Keratinocyte (primary cell): ENCODE results near the gene USP48.

Source experiments
- CTCF ChIP-seq, 3 experiments: IDR thresholded peaks in 1 of 3; conservative IDR thresholded peaks in 1 of 3; optimal IDR thresholded peaks in 1 of 3; 2 replicates in 2 of 3; 3 replicates in 1 of 3; pipeline versions ENCODE3 to v1.5.1; 2011; ENCODE audit warnings: low read length in 3 of 3, mild to moderate bottlenecking in 3 of 3, moderate library complexity in 2 of 3, control low read depth in 1 of 3, inconsistent platforms in 1 of 3; ENCODE audit not compliant: insufficient read depth in 2 of 3; ENCODE audit errors: extremely low read depth in 1 of 3
- EZH2 ChIP-seq: IDR thresholded peaks from one replicate; pipeline ENCODE4 v1.6.1; 2012; ENCODE audit warnings: inconsistent platforms, mild to moderate bottlenecking, low read length, moderate library complexity

- no peak for TF ChIP-seq CTCF (optimal IDR thresholded peaks at IDR 0.05 in 1 of 3, IDR thresholded peaks at IDR 0.05 in 1 of 3, conservative IDR thresholded peaks at IDR 0.05 in 1 of 3; ENCODE audit: extremely low read depth in 1 of 3, insufficient read depth in 2 of 3, low read length in 3 of 3)
- no peak for TF ChIP-seq EZH2
Measured at GRCh38 chr1:21775985-21776562, 6.9 kb downstream of the USP48 start.
